ENCODE results near the gene SHISA7. TPM values are rescaled to one million over a fixed set of nuclear protein-coding genes. Genes with fewer than 3 reads are reported as not detected.
"Not testable (repeated sequence)": the region's sequence is repeated elsewhere in the genome, so short reads cannot be mapped to it uniquely, and the experiment has no call there.

SHISA7 gene
- total RNA-seq, 4 donors from 2014 or later: not detected

DNA sequence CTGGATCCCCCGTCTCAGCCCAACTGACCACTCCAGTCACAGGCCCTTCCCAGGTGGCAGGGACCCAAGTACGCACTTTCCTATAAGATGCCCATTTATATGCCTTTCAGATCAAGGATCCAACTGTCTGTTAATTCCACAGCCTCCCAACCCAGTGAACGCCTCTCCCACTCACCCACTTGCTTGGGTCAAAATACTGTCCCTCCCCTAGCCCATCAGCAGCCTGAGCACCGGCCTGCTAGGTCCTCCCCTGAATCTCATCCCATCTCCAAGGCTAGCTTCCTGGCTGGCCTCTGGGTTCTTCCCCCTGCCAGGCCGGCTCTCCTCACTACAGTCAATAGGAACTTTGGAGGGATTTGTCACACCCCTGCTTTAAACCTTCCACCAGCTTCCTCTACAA lies 37.5 kb downstream of the SHISA7 start:
- no peaks in the 10 kb centered on the region for H3K27me3 ChIP-seq
- H3K9me3 ChIP-seq: no peaks in the 10 kb centered on the region
- peaks cover 31 to 73% (median 34%) of the 10 kb centered on the region in 3 donors for H3K4me1 ChIP-seq
- TF ChIP-seq, protein P1, sequence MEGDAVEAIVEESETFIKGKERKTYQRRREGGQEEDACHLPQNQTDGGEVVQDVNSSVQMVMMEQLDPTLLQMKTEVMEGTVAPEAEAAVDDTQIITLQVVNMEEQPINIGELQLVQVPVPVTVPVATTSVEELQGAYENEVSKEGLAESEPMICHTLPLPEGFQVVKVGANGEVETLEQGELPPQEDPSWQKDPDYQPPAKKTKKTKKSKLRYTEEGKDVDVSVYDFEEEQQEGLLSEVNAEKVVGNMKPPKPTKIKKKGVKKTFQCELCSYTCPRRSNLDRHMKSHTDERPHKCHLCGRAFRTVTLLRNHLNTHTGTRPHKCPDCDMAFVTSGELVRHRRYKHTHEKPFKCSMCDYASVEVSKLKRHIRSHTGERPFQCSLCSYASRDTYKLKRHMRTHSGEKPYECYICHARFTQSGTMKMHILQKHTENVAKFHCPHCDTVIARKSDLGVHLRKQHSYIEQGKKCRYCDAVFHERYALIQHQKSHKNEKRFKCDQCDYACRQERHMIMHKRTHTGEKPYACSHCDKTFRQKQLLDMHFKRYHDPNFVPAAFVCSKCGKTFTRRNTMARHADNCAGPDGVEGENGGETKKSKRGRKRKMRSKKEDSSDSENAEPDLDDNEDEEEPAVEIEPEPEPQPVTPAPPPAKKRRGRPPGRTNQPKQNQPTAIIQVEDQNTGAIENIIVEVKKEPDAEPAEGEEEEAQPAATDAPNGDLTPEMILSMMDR (IDR thresholded peaks at IDR 0.05): no peak
- TF ChIP-seq POLR2A (IDR thresholded peaks at IDR 0.05): no peak
- no peak for DNase-seq
- H3K27ac ChIP-seq: no peak overlapping the region
- intact Hi-C loops (cut with DNase I): no loop called here
- no peak overlapping the region for H3K4me3 ChIP-seq
- H3K36me3 ChIP-seq: peaks cover 24 to 55% (median 26%) of the 10 kb centered on the region in 3 donors
- 77 to 93% methylated on average over 5 of the region's 5 CpGs for WGBS, 2 donors

- H3K4me1 ChIP-seq: peaks cover 31 to 93% (median 43%) of the 10 kb centered on the region in 3 donors
- no peaks in the 10 kb centered on the region for H3K27me3 ChIP-seq
- peaks cover 24 to 63% (median 26%) of the 10 kb centered on the region in 3 donors for H3K36me3 ChIP-seq
- no peak overlapping the region for H3K27ac ChIP-seq
- no peak overlapping the region for H3K4me3 ChIP-seq
- intact Hi-C loops (cut with DNase I): no loop called here
- no peak for TF ChIP-seq POLR2A (IDR thresholded peaks at IDR 0.05)
- TF ChIP-seq, protein P1 (IDR thresholded peaks at IDR 0.05): no peak
- H3K9me3 ChIP-seq: no peaks in the 10 kb centered on the region
- DNase-seq: no peak
- 57 to 83% methylated on average over 1 to 2 of the region's 2 CpGs for WGBS, 2 donors
These were observed 40.6 kb downstream of the SHISA7 start for GRCh38 chr19:55402509-55402908.

GRCh38 chr19:55401390-55401789 lies 41.7 kb downstream of the SHISA7 start:
- H3K27me3 ChIP-seq; H3K4me3 ChIP-seq; intact Hi-C loops (cut with DNase I); DNase-seq; H3K9me3 ChIP-seq: not testable (repeated sequence)
- WGBS, 2 donors: no CpG with 5 or more reads among the region's 28 CpGs
- Histone ChIP-seq H3K27ac (peak overlapping the region in 1 of 4 donors; percentile 81), H3K4me1 (peaks cover 23 to 82% (median 38%) of the 10 kb centered on the region in 3 donors), H3K36me3 (peaks cover 24 to 63% (median 26%) of the 10 kb centered on the region in 3 donors)

- intact Hi-C loops (cut with DNase I): no loop called here
- Histone ChIP-seq H3K9me3 (no peaks in the 10 kb centered on the region), H3K36me3 (peaks cover 24 to 56% (median 26%) of the 10 kb centered on the region in 3 donors), H3K4me1 (peaks cover 14 to 73% (median 28%) of the 10 kb centered on the region in 3 donors), H3K27me3 (no peaks in the 10 kb centered on the region), H3K27ac (peak overlapping the region; percentile 64 to 81 (median 68)), H3K4me3 (no peak overlapping the region)
- no peak for DNase-seq
- WGBS, 2 donors: 34 to 64% methylated on average over 13 to 14 of the region's 14 CpGs
- TF ChIP-seq POLR2A (IDR thresholded peaks at IDR 0.05): no peak
- TF ChIP-seq, protein P1 (IDR thresholded peaks at IDR 0.05): no peak
These were observed 42.6 kb downstream of the SHISA7 start for GRCh38 chr19:55400281-55401087.

DNA sequence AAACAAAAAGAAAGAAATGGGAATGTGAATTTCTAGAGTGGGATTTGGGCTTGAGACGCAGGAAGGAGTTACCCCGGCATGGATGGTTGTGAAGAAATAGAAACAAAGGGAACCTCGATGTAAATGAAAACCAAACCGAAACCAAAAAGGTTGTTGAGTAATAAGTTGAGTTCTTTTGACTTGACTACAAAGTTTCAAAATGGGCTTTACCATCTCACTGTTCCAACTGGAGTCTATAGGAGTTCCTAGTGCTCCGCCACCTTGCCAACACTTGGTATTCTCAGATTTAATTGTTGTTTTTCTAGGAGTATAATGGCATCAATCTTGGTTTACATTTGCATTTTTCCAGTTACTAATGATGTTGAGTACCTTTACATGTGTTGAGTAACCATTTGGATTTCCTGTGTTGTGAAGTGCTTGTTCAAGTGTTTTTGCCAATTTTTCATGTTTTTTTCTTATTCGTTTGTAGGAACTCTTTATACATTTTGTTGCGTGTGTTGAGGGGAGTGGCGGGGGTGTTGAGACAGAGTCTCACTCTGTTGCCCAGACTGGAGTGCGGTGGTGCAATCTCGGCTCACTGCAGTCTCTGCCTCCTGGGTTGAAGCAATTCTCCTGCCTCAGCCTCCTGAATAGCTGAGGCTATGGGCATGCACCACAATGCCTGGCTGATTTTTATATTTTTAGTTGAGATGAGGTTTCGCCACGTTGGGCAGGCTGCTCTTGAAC lies 44.7 kb downstream of the SHISA7 start:
- H3K27me3 ChIP-seq: no peaks in the 10 kb centered on the region
- intact Hi-C loops (cut with DNase I): no loop called here
- DNase-seq: no peak
- peaks cover 14 to 54% (median 25%) of the 10 kb centered on the region in 3 donors for H3K4me1 ChIP-seq
- no peak overlapping the region for H3K4me3 ChIP-seq
- H3K27ac ChIP-seq: no peak overlapping the region
- no peaks in the 10 kb centered on the region for H3K9me3 ChIP-seq
- TF ChIP-seq, protein P1 (IDR thresholded peaks at IDR 0.05): no peak
- no peak for TF ChIP-seq POLR2A (IDR thresholded peaks at IDR 0.05)
- peaks cover 18 to 35% (median 19%) of the 10 kb centered on the region in 3 donors for H3K36me3 ChIP-seq
- 56 to 69% methylated on average over 10 to 11 of the region's 12 CpGs for WGBS, 2 donors

Measured in esophagus squamous epithelium (tissue), 5 donors.